K562 (cell line): Measurements from ENCODE around the gene TULP4. TPM values are rescaled to one million over a fixed set of nuclear protein-coding genes. Genes with fewer than 3 reads are reported as not detected.

Experiments used
- CBX3 ChIP-seq, 2 experiments: IDR thresholded peaks; 1 replicate in 1 of 2; 2 replicates in 1 of 2; pipeline ENCODE4 v1.6.1; 2012; ENCODE audit warnings: inconsistent platforms in 2 of 2, low read length in 2 of 2, borderline replicate concordance in 1 of 2, control low read depth in 1 of 2
- DPF2 ChIP-seq: fragments of 450-650 bp; IDR thresholded peaks from 2 replicates; pipeline ENCODE4 v1.6.1; 2016
- FOXA1 ChIP-seq: fragments of 450-650 bp; IDR thresholded peaks from 2 replicates; pipeline ENCODE4 v1.6.1; 2016; ENCODE audit warnings: mild to moderate bottlenecking, borderline replicate concordance
- FOXM1 ChIP-seq, 2 experiments: fragments of 450-650 bp in 1 of 2; sonication (generic) in 1 of 2; formaldehyde crosslinking in 1 of 2; IDR thresholded peaks; 2 replicates each; pipeline versions ENCODE4 v1.6.1 to v1.9.0; 2017 to 2022; ENCODE audit warnings: low read depth in 2 of 2, mild to moderate bottlenecking in 2 of 2, missing genetic modification reagents in 1 of 2, moderate library complexity in 1 of 2
- KAT7 ChIP-seq: sonication (generic); formaldehyde crosslinking; IDR thresholded peaks from 2 replicates; pipeline ENCODE4 v1.8.0; 2022; ENCODE audit warnings: missing genetic modification reagents, mild to moderate bottlenecking, borderline replicate concordance
- KDM1A ChIP-seq, 2 experiments: fragments of 450-650 bp; IDR thresholded peaks; 2 replicates each; pipeline ENCODE4 v1.6.1; 2016; ENCODE audit warnings: mild to moderate bottlenecking in 2 of 2
- MBD1 ChIP-seq: fragments of 250-450 bp; sonication (Bioruptor Pico); IDR thresholded peaks from 2 replicates; pipeline ENCODE4 v1.8.0; 2022; ENCODE audit warnings: inconsistent platforms
- NONO ChIP-seq, 2 experiments: fragments of 200-400 bp in 1 of 2; fragments of 450-650 bp in 1 of 2; formaldehyde crosslinking in 1 of 2; IDR thresholded peaks; 2 replicates each; pipeline ENCODE4 v1.6.1; 2017; ENCODE audit warnings: low read depth in 2 of 2, mild to moderate bottlenecking in 2 of 2, moderate library complexity in 2 of 2, low read length in 1 of 2
- POU5F1 ChIP-seq: fragments of 150-350 bp; IDR thresholded peaks from 2 replicates; pipeline ENCODE4 v1.6.1; 2014; ENCODE audit warnings: borderline replicate concordance, low read length, low read depth, mild to moderate bottlenecking; ENCODE audit not compliant: partially characterized antibody
- RBFOX2 ChIP-seq: fragments of 200-400 bp; formaldehyde crosslinking; IDR thresholded peaks from 2 replicates; pipeline ENCODE4 v1.6.1; 2017; ENCODE audit warnings: low read depth, mild to moderate bottlenecking, low read length, moderate library complexity
- TBL1XR1 ChIP-seq, 2 experiments: IDR thresholded peaks; 2 replicates each; pipeline ENCODE4 v1.6.1; 2012; ENCODE audit warnings: improper control_type of control experiment in 2 of 2, low read length in 2 of 2, mild to moderate bottlenecking in 1 of 2
- ZBTB11 ChIP-seq, 3 experiments: fragments of 200-800 bp in 1 of 3; fragments of 250-450 bp in 1 of 3; fragments of 450-650 bp in 1 of 3; sonication (Bioruptor Pico) in 1 of 3; sonication (Bioruptor generic) in 1 of 3; formaldehyde crosslinking in 1 of 3; IDR thresholded peaks; 2 replicates each; pipeline versions ENCODE4 v1.6.1 to v1.8.0; 2016 to 2022; ENCODE audit warnings: mild to moderate bottlenecking in 2 of 3, missing genetic modification characterization in 2 of 3, missing compliant biosample characterization in 1 of 3, moderate library complexity in 1 of 3
- ZC3H8 ChIP-seq: fragments of 450-650 bp; IDR thresholded peaks from 2 replicates; pipeline ENCODE4 v1.6.1; 2017
- ZFP36 ChIP-seq: fragments of 150-350 bp; IDR thresholded peaks from 2 replicates; pipeline ENCODE4 v1.6.1; 2018; ENCODE audit warnings: low read length, low read depth; ENCODE audit not compliant: partially characterized antibody
- ZNF134 ChIP-seq: fragments of 250-450 bp; sonication (Bioruptor Pico); conservative IDR thresholded peaks from 2 replicates; pipeline ENCODE4 v1.4.0; 2020
- ZNF316 ChIP-seq: fragments of 450-650 bp; IDR thresholded peaks from 2 replicates; pipeline ENCODE4 v1.6.1; 2016
- polyA plus RNA-seq, 8 experiments: library from polyadenylated mRNA; depleted of rRNA in 4 of 8; stranded (reverse) in 5 of 8; unstranded in 3 of 8; fragments of >200 nt; fragmentation: Nextera tagmentation in 2 of 8; fragmentation: Illumina TruSeq in 1 of 8; extraction: Ambion mirVana in 2 of 8; extraction: Trizol in 1 of 8; gene quantifications; 2 replicates each; pipeline versions ENCODE4 v1.2.1 to v1.2.3, GENCODE V29; 2011 to 2014; ENCODE audit warnings: inconsistent platforms in 1 of 8, missing spikeins in 1 of 8
- total RNA-seq, 7 experiments: library from RNA; depleted of rRNA in 6 of 7; stranded (reverse); fragments of >200 nt in 6 of 7; fragmentation: Illumina TruSeq in 2 of 7; extraction: Trizol in 2 of 7; gene quantifications; 2 replicates each; pipeline versions ENCODE4 v1.2.1 to v1.2.3, GENCODE V29; 2011 to 2021; ENCODE audit warnings: low replicate concordance in 1 of 7
- TF ChIP-seq, protein P1 (sequence below): sonication (generic); formaldehyde crosslinking; IDR thresholded peaks from 2 replicates; pipeline ENCODE4 v1.8.0; 2023; ENCODE audit warnings: mild to moderate bottlenecking, missing genetic modification reagents
- TF ChIP-seq, protein P2 (sequence below): fragments of 250-450 bp; sonication (Bioruptor Pico); IDR thresholded peaks from 2 replicates; pipeline ENCODE4 v1.8.0; 2021; ENCODE audit warnings: moderate library complexity, mild to moderate bottlenecking, inconsistent platforms

TULP4 gene
- total and polyA plus RNA-seq, 9 of the 15 experiments (the other 6 are each of a cell fraction or from before 2014, with no cell fraction given), result 1.2 to 50.4 (median 11.0) TPM

DNA sequence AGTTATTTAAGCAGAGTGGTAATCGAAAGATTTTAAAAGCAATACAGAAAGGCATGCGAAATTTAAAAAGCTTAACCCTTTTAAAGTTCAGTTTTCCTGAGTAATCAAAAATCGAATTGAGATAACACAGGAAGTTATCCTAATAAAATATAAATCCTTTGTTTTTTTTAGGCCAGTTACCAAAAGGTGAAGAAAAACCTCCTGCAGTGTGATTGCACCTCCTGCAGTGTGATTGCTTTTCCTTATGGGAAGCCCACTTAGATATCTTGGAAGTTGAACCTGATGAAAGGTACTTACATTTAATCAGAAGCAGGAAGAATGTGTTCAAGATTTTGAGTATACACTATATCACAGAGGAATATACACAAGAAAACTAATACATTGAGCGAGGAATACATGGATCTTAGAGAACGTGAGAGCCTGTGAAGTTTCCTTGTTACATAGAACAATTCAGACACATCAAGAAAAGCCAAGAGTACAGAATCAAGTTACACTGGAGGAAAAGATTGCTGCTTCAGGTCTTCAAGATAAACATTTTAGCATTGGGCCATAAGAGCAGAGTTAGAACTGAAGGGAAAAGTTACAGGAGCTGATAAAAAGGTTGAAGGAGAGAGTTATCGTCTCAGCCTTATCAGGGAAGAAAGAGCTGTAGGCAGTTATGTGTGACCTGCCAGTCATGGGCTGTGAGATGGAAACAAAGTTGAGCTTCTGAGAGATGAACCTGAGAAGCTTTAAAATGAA, 240.0 kb downstream of the TULP4 start (continued):
- TF ChIP-seq MBD1 (CRISPR knock-in tag) (no peak), KAT7 (CRISPR knock-in tag) (no peak), FOXA1 (no peak), KDM1A (IDR thresholded peaks at IDR 0.05) (peak; percentile 86 to 87), POU5F1 (no peak), RBFOX2 (no peak), NONO (IDR thresholded peaks at IDR 0.05; ENCODE audit: low read depth in 2 of 2, low read length in 1 of 2) (no peak), FOXM1 (IDR thresholded peaks at IDR 0.05; ENCODE audit: low read depth) (peak; percentile 60; the same call in 1 of the 2 replicates), FOXM1 (CRISPR knock-in tag; IDR thresholded peaks at IDR 0.05; ENCODE audit: low read depth) (no peak), TBL1XR1 (IDR thresholded peaks at IDR 0.05; ENCODE audit: low read length in 2 of 2) (0 out of 4 replicates have a peak, but pooled peaks of 1 of the 2 experiments have one; percentile 14), ZNF316 (peak; percentile 67; the same call in 1 of the 2 replicates), ZNF134 (no peak), ZC3H8 (no peak), ZBTB11 (CRISPR knock-in tag; IDR thresholded peaks at IDR 0.05) (0 out of 6 replicates have a peak, but pooled peaks of 1 of the 3 experiments have one; percentile 12), DPF2 (peak; percentile 90), CBX3 (IDR thresholded peaks at IDR 0.05; ENCODE audit: borderline replicate concordance in 1 of 2, low read length in 2 of 2) (no peak), ZFP36 (no peak)
- TF ChIP-seq, protein P1, sequence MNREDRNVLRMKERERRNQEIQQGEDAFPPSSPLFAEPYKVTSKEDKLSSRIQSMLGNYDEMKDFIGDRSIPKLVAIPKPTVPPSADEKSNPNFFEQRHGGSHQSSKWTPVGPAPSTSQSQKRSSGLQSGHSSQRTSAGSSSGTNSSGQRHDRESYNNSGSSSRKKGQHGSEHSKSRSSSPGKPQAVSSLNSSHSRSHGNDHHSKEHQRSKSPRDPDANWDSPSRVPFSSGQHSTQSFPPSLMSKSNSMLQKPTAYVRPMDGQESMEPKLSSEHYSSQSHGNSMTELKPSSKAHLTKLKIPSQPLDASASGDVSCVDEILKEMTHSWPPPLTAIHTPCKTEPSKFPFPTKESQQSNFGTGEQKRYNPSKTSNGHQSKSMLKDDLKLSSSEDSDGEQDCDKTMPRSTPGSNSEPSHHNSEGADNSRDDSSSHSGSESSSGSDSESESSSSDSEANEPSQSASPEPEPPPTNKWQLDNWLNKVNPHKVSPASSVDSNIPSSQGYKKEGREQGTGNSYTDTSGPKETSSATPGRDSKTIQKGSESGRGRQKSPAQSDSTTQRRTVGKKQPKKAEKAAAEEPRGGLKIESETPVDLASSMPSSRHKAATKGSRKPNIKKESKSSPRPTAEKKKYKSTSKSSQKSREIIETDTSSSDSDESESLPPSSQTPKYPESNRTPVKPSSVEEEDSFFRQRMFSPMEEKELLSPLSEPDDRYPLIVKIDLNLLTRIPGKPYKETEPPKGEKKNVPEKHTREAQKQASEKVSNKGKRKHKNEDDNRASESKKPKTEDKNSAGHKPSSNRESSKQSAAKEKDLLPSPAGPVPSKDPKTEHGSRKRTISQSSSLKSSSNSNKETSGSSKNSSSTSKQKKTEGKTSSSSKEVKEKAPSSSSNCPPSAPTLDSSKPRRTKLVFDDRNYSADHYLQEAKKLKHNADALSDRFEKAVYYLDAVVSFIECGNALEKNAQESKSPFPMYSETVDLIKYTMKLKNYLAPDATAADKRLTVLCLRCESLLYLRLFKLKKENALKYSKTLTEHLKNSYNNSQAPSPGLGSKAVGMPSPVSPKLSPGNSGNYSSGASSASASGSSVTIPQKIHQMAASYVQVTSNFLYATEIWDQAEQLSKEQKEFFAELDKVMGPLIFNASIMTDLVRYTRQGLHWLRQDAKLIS (CRISPR knock-in tag), result no peak
- TF ChIP-seq, protein P2, sequence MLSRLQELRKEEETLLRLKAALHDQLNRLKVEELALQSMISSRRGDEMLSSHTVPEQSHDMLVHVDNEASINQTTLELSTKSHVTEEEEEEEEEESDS, result no peak
